Measurements from ENCODE around the gene CNTNAP2. TPM values are rescaled to one million over a fixed set of nuclear protein-coding genes. Genes with fewer than 3 reads are reported as not detected.

CNTNAP2 gene
- total RNA-seq, 2 donors from 2014 or later: 171 to 228 TPM

DNA sequence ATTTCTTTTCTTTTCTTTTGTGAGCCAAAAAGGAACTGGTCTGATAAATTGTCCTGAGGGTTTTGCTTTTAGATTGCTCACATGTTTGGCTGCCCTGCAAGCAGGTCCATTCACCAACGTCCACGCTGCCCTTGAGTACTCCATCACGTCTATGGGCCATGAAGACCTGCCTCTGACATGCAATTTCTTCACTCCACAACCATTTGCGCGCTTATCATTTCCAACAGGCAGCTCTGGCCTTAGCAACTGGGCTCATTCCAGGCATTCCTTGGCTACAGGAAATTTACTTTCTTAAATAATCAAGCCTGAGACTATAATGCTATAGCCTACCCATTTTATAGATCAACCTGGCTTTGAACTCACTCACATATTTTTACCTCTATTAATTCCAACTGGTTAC is 2065.7 kb downstream of the CNTNAP2 start:
- Histone ChIP-seq H3K27me3 (ENCODE audit: control insufficient read depth, insufficient read depth, low read length, poor library complexity, severe bottlenecking) (no peaks in the 10 kb centered on the region), H3K36me3 (ENCODE audit: control insufficient read depth, insufficient read depth, low read length) (no peaks in the 10 kb centered on the region), H3K4me3 (ENCODE audit: low read length) (no peak overlapping the region), H3K9ac (ENCODE audit: extremely low read depth, low read length, poor library complexity, severe bottlenecking) (no peak overlapping the region), H3K9me3 (ENCODE audit: control insufficient read depth, low read length) (no peaks in the 10 kb centered on the region), H3K4me1 (ENCODE audit: control insufficient read depth, insufficient read depth, low read length) (peaks cover 3% of the 10 kb centered on the region), H3K27ac (ENCODE audit: low read depth, low read length) (no peak overlapping the region)
- H3K9me3 Mint-ChIP-seq: no peaks in the 10 kb centered on the region
- no peak overlapping the region for H3K4me3 Mint-ChIP-seq
- H3K27ac Mint-ChIP-seq: no peak overlapping the region
- no peaks in the 10 kb centered on the region for H3K36me3 Mint-ChIP-seq (ENCODE audit: low read depth)
- DNase-seq: no peak
- TF ChIP-seq, protein P1, sequence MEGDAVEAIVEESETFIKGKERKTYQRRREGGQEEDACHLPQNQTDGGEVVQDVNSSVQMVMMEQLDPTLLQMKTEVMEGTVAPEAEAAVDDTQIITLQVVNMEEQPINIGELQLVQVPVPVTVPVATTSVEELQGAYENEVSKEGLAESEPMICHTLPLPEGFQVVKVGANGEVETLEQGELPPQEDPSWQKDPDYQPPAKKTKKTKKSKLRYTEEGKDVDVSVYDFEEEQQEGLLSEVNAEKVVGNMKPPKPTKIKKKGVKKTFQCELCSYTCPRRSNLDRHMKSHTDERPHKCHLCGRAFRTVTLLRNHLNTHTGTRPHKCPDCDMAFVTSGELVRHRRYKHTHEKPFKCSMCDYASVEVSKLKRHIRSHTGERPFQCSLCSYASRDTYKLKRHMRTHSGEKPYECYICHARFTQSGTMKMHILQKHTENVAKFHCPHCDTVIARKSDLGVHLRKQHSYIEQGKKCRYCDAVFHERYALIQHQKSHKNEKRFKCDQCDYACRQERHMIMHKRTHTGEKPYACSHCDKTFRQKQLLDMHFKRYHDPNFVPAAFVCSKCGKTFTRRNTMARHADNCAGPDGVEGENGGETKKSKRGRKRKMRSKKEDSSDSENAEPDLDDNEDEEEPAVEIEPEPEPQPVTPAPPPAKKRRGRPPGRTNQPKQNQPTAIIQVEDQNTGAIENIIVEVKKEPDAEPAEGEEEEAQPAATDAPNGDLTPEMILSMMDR (conservative IDR thresholded peaks at IDR 0.05): no peak
- H3K27me3 Mint-ChIP-seq (ENCODE audit: insufficient read depth): peaks cover 5% of the 10 kb centered on the region
- 75 to 92% methylated on average over 4 to 5 of the region's 5 CpGs for WGBS, 2 experiments (ENCODE audit: insufficient coverage in 1 of 2, insufficient read length in 1 of 2)
- peaks cover 9% of the 10 kb centered on the region for H3K4me1 Mint-ChIP-seq

GRCh38 chr7:148185041-148185440 is 2068.4 kb downstream of the CNTNAP2 start:
- H3K27ac Mint-ChIP-seq: no peak overlapping the region
- no peaks in the 10 kb centered on the region for H3K36me3 Mint-ChIP-seq (ENCODE audit: low read depth)
- H3K27ac ChIP-seq (ENCODE audit: low read depth, low read length): no peak overlapping the region
- no peaks in the 10 kb centered on the region for H3K27me3 Mint-ChIP-seq (ENCODE audit: insufficient read depth)
- no peaks in the 10 kb centered on the region for H3K36me3 ChIP-seq (ENCODE audit: control insufficient read depth, insufficient read depth, low read length)
- peaks cover 3% of the 10 kb centered on the region for H3K4me1 ChIP-seq (ENCODE audit: control insufficient read depth, insufficient read depth, low read length)
- no peaks in the 10 kb centered on the region for H3K27me3 ChIP-seq (ENCODE audit: control insufficient read depth, insufficient read depth, low read length, poor library complexity, severe bottlenecking)
- H3K9me3 Mint-ChIP-seq: no peaks in the 10 kb centered on the region
- DNase-seq: no peak
- peaks cover 10% of the 10 kb centered on the region for H3K4me1 Mint-ChIP-seq
- no peak overlapping the region for H3K4me3 ChIP-seq (ENCODE audit: low read length)
- H3K9ac ChIP-seq (ENCODE audit: extremely low read depth, low read length, poor library complexity, severe bottlenecking): no peak overlapping the region
- WGBS, 2 experiments (ENCODE audit: insufficient coverage in 1 of 2, insufficient read length in 1 of 2): 83 to 86% methylated on average over 4 to 5 of the region's 5 CpGs
- no peak overlapping the region for H3K4me3 Mint-ChIP-seq
- H3K9me3 ChIP-seq (ENCODE audit: control insufficient read depth, low read length): no peaks in the 10 kb centered on the region
- TF ChIP-seq, protein P1 (conservative IDR thresholded peaks at IDR 0.05): no peak

GRCh38 chr7:148187471-148187870 is 2070.9 kb downstream of the CNTNAP2 start:
- Mint-ChIP-seq H3K36me3 (ENCODE audit: low read depth) (no peaks in the 10 kb centered on the region), H3K9me3 (no peaks in the 10 kb centered on the region), H3K4me3 (no peak overlapping the region), H3K4me1 (peaks cover 10% of the 10 kb centered on the region), H3K27me3 (ENCODE audit: insufficient read depth) (no peaks in the 10 kb centered on the region), H3K27ac (no peak overlapping the region)
- Histone ChIP-seq H3K9me3 (ENCODE audit: control insufficient read depth, low read length) (no peaks in the 10 kb centered on the region), H3K9ac (ENCODE audit: extremely low read depth, low read length, poor library complexity, severe bottlenecking) (no peak overlapping the region), H3K4me3 (ENCODE audit: low read length) (no peak overlapping the region), H3K36me3 (ENCODE audit: control insufficient read depth, insufficient read depth, low read length) (no peaks in the 10 kb centered on the region), H3K4me1 (ENCODE audit: control insufficient read depth, insufficient read depth, low read length) (peaks cover 3% of the 10 kb centered on the region), H3K27me3 (ENCODE audit: control insufficient read depth, insufficient read depth, low read length, poor library complexity, severe bottlenecking) (no peaks in the 10 kb centered on the region), H3K27ac (ENCODE audit: low read depth, low read length) (no peak overlapping the region)
- 75 to 78% methylated on average over 4 to 6 of the region's 6 CpGs for WGBS, 2 experiments (ENCODE audit: insufficient coverage in 1 of 2, insufficient read length in 1 of 2)
- DNase-seq: no peak
- TF ChIP-seq, protein P1 (conservative IDR thresholded peaks at IDR 0.05): no peak
